Measurements from ENCODE around the gene CD47.

The CD47 gene

GRCh38 chr3:108114423-108115065 is 23.7 kb upstream of the CD47 start:
- DNase-seq, result no peak

- DNase-seq, result no peak
Observed at GRCh38 chr3:108113975-108114374, 23.1 kb upstream of the CD47 start.

- peak; percentile 57 for DNase-seq
Observed at GRCh38 chr3:108110934-108111333, 20.1 kb upstream of the CD47 start.

GRCh38 chr3:108108416-108108815 is 17.6 kb upstream of the CD47 start:
- peak; percentile 51 for DNase-seq

- no peak for DNase-seq
Observed at GRCh38 chr3:108106449-108106848, 15.6 kb upstream of the CD47 start.

GRCh38 chr3:108106031-108106430 is 15.2 kb upstream of the CD47 start:
- no peak for DNase-seq

- DNase-seq, result peak; percentile 97
Observed at GRCh38 chr3:108103886-108104797, 13.3 kb upstream of the CD47 start.

- peak; percentile 59 for DNase-seq
Observed at GRCh38 chr3:108103040-108103751, 12.4 kb upstream of the CD47 start.

- peak; percentile 87 for DNase-seq
Observed at GRCh38 chr3:108102420-108103039, 11.7 kb upstream of the CD47 start.

- DNase-seq, result peak; percentile 83
Observed at GRCh38 chr3:108100906-108101660, 10.3 kb upstream of the CD47 start.

GRCh38 chr3:108099679-108100428 is 9.0 kb upstream of the CD47 start:
- peak; percentile 98 for DNase-seq

- DNase-seq, result peak; percentile 88
Observed at GRCh38 chr3:108099244-108099643, 8.4 kb upstream of the CD47 start.

GRCh38 chr3:108098003-108098370 is 7.2 kb upstream of the CD47 start:
- DNase-seq, result no peak

GRCh38 chr3:108097322-108098002 is 6.6 kb upstream of the CD47 start:
- DNase-seq, result peak; percentile 65

- no peak for DNase-seq
Observed at GRCh38 chr3:108096532-108097321, 5.9 kb upstream of the CD47 start.

- no peak for DNase-seq
Observed at GRCh38 chr3:108093616-108094015, 2.8 kb upstream of the CD47 start.

GRCh38 chr3:108093021-108093420 is 2.2 kb upstream of the CD47 start:
- no peak for DNase-seq

- peak; percentile 63 for DNase-seq
Observed at GRCh38 chr3:108092501-108092900, 1.7 kb upstream of the CD47 start.

- peak; percentile 68 for DNase-seq
Observed at GRCh38 chr3:108091498-108092250, 843 bp upstream of the CD47 start.
